Activated CD8-positive, alpha-beta T cell treated with anti-CD3 and anti-CD28 coated beads, Interleukin-2, amount 10 ng/mL, durations not matched to agents 7 days and 5 days (primary cell): Measurements from ENCODE around the gene RNF180. TPM values are rescaled to one million over a fixed set of nuclear protein-coding genes. Genes with fewer than 3 reads are reported as not detected.

Experiments used
- ATAC-seq: fragments of 150-1000 bp; cut with Tn5 transposase; one replicate; pipeline ENCODE4 v1.10.0; 2021; ENCODE audit warnings: moderate library complexity
- CTCF ChIA-PET: fragments of 350-600 bp; sonication (Branson Sonifier 250); formaldehyde crosslinking; loops from one replicate; lab custom pipeline; 2021; ENCODE audit warnings: antibody characterized with exemption; lab: Charles Lee
- POLR2A ChIA-PET: fragments of 350-600 bp; sonication (Branson Sonifier 250); formaldehyde crosslinking; loops from one replicate; lab custom pipeline; 2021; ENCODE audit warnings: antibody characterized with exemption; lab: Charles Lee
- DNase-seq: peaks from one replicate; pipeline ENCODE4 v3.0.0-alpha.2; 2020
- H3K27ac Mint-ChIP-seq: one replicate; pipeline ENCODE4 v1.8.0; 2021; ENCODE audit warnings: mild to moderate bottlenecking, mixed read lengths
- H3K27me3 Mint-ChIP-seq: one replicate; pipeline ENCODE4 v1.8.0; 2021; ENCODE audit warnings: low read depth, mixed read lengths
- H3K36me3 Mint-ChIP-seq: one replicate; pipeline ENCODE4 v1.8.0; 2021; ENCODE audit warnings: low read depth, mixed read lengths
- H3K4me1 Mint-ChIP-seq: one replicate; pipeline ENCODE4 v1.8.0; 2021; ENCODE audit warnings: low read depth, mixed read lengths
- H3K4me3 Mint-ChIP-seq: one replicate; pipeline ENCODE4 v1.8.0; 2021; ENCODE audit warnings: mild to moderate bottlenecking, mixed read lengths
- H3K9me3 Mint-ChIP-seq: one replicate; pipeline ENCODE4 v1.8.0; 2022; ENCODE audit warnings: mixed read lengths; ENCODE audit not compliant: insufficient read depth
- total RNA-seq, 2 experiments: library from RNA; stranded (reverse); gene quantifications; one replicate each; pipeline ENCODE4 v1.2.3, GENCODE V29; 2021

Gene RNF180, protein sequence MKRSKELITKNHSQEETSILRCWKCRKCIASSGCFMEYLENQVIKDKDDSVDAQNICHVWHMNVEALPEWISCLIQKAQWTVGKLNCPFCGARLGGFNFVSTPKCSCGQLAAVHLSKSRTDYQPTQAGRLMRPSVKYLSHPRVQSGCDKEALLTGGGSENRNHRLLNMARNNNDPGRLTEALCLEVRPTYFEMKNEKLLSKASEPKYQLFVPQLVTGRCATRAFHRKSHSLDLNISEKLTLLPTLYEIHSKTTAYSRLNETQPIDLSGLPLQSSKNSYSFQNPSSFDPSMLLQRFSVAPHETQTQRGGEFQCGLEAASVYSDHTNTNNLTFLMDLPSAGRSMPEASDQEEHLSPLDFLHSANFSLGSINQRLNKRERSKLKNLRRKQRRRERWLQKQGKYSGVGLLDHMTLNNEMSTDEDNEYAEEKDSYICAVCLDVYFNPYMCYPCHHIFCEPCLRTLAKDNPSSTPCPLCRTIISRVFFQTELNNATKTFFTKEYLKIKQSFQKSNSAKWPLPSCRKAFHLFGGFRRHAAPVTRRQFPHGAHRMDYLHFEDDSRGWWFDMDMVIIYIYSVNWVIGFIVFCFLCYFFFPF
- not detected for total RNA-seq

- H3K4me1 Mint-ChIP-seq: peaks cover 3% of the 10 kb centered on the region
- CTCF ChIA-PET: no interaction called here
- no peaks in the 10 kb centered on the region for H3K9me3 Mint-ChIP-seq
- peak within 1 kb of the TSS; percentile 0 for H3K4me3 Mint-ChIP-seq
- POLR2A ChIA-PET: no interaction called here
- ATAC-seq (peak; percentile 57), DNase-seq (no peak)
- no peaks in the 10 kb centered on the region for H3K36me3 Mint-ChIP-seq
- peaks cover 32% of the 10 kb centered on the region for H3K27me3 Mint-ChIP-seq
- no peak within 1 kb of the TSS for H3K27ac Mint-ChIP-seq
Observed at GRCh38 chr5:64165500-64166200, at the start of gene RNF180. Gene RNF180, plus strand, starts transcription at chr5:64165843. Its CDS starts 34,965 bp downstream, at chr5:64200808.

DNA sequence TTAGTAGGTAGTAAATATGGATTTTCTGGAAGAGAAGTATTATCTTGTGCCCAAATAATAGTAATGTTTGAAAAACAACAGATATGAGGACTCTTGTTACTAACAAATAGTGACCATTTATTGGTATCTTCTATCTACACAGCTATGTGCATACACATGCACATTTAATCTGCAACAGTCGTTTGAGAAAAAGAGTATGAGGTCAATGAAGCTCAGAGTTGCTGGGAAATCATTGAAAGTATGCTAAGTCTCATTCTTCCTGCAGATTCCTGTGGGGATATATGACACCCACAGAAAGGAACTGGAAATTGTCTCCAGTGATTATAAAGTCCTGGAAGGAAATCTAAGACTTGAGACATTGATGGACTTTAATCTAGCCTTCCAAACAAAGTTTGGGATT lies 40.1 kb upstream of the RNF180 start:
- Mint-ChIP-seq H3K36me3 (no peaks in the 10 kb centered on the region), H3K4me3 (no peak overlapping the region), H3K27me3 (no peaks in the 10 kb centered on the region), H3K9me3 (no peaks in the 10 kb centered on the region), H3K4me1 (no peaks in the 10 kb centered on the region), H3K27ac (no peak overlapping the region)
- CTCF ChIA-PET: no interaction called here
- DNase-seq (no peak), ATAC-seq (no peak)
- POLR2A ChIA-PET: no interaction called here

GRCh38 chr5:64126202-64126741 lies 39.4 kb upstream of the RNF180 start:
- CTCF ChIA-PET: no interaction called here
- Mint-ChIP-seq H3K27me3 (no peaks in the 10 kb centered on the region), H3K4me1 (no peaks in the 10 kb centered on the region), H3K9me3 (no peaks in the 10 kb centered on the region), H3K36me3 (no peaks in the 10 kb centered on the region), H3K27ac (no peak overlapping the region), H3K4me3 (no peak overlapping the region)
- DNase-seq: no peak
- ATAC-seq: no peak
- POLR2A ChIA-PET: no interaction called here

- H3K4me1 Mint-ChIP-seq: no peaks in the 10 kb centered on the region
- H3K4me3 Mint-ChIP-seq: no peak overlapping the region
- CTCF ChIA-PET: no interaction called here
- H3K36me3 Mint-ChIP-seq: no peaks in the 10 kb centered on the region
- H3K27ac Mint-ChIP-seq: no peak overlapping the region
- no peaks in the 10 kb centered on the region for H3K27me3 Mint-ChIP-seq
- POLR2A ChIA-PET: no interaction called here
- ATAC-seq (no peak), DNase-seq (no peak)
- H3K9me3 Mint-ChIP-seq: no peaks in the 10 kb centered on the region
Observed at GRCh38 chr5:64140018-64140417, 25.6 kb upstream of the RNF180 start.

DNA sequence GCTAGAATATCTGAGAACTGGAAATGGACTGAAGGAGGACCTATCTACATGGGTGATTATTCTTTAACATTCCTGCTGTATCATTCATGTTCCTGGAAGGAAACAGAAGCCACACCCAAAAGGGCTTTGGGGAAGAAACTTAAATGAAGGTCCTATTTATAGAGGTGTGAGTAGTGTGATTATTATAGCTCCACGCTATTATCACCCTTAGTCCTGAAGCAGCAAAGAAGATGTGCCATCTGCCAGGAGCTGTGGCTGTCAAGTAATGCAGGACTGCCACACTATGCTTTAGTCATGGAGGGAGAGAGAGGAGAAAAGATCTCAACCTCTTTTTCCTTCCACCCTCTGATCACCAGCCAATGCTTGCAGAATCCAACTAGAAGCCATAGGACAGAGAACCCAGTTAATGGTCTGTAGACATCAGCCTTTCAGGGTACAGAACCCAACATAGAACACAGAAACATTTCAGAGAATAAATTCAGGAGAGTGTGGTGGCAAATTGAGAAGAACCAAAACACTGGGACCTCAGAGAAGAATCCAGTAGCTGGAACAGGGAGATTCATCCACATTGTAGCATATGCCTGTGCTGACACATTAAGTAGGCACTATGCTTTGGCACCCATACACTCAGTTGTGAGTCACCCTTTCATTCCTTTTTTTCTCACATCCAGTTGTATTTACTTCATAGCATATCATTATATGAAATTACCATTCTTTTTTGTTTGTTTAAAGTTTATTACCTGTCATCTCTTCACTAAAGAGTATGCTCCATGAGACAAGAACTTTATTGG lies 21.0 kb upstream of the RNF180 start:
- CTCF ChIA-PET: no interaction called here
- no peak for ATAC-seq
- no peak for DNase-seq
- Mint-ChIP-seq H3K27ac (no peak overlapping the region), H3K4me1 (no peaks in the 10 kb centered on the region), H3K27me3 (no peaks in the 10 kb centered on the region), H3K9me3 (no peaks in the 10 kb centered on the region), H3K4me3 (no peak overlapping the region), H3K36me3 (no peaks in the 10 kb centered on the region)
- POLR2A ChIA-PET: no interaction called here

DNA sequence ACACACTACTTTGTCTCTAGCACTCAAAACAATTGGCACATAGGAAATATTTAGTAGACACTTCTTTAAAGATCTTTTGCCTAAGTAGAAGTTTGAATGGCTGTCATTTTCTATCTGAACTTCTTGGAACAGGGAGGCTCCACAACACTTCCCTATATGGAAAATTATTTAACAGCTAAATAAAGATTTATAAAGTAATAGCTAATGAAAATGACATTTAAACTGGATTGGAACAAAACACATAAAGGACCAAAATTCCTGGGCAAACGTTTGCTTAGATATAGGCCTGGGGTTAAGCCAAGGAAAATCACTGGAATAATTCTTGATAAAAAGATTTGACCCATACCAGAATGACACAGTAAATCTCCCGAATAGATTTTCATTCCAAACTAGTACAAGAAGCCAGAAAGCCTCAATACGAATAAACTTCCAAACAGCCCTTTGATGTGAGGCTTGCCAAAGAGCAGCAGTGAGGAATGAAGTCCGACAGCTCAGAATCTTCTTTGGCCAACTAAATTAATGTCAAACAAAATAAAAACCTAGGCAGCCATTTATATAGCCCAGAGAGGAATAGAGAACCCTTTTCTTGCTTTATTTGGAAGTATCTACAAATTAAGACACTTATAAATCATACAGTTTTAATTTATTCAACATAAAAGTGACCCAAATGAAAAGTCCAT lies 20.3 kb upstream of the RNF180 start:
- no peaks in the 10 kb centered on the region for H3K4me1 Mint-ChIP-seq
- ChIA-PET POLR2A (no interaction called here), CTCF (no interaction called here)
- H3K4me3 Mint-ChIP-seq: no peak overlapping the region
- DNase-seq: no peak
- no peaks in the 10 kb centered on the region for H3K36me3 Mint-ChIP-seq
- ATAC-seq: no peak
- no peaks in the 10 kb centered on the region for H3K9me3 Mint-ChIP-seq
- no peak overlapping the region for H3K27ac Mint-ChIP-seq
- no peaks in the 10 kb centered on the region for H3K27me3 Mint-ChIP-seq

GRCh38 chr5:64147379-64147778 lies 18.3 kb upstream of the RNF180 start:
- H3K4me3 Mint-ChIP-seq: no peak overlapping the region
- ChIA-PET CTCF (no interaction called here), POLR2A (no interaction called here)
- H3K9me3 Mint-ChIP-seq: no peaks in the 10 kb centered on the region
- no peaks in the 10 kb centered on the region for H3K27me3 Mint-ChIP-seq
- H3K27ac Mint-ChIP-seq: no peak overlapping the region
- ATAC-seq: no peak
- no peak for DNase-seq
- no peaks in the 10 kb centered on the region for H3K36me3 Mint-ChIP-seq
- no peaks in the 10 kb centered on the region for H3K4me1 Mint-ChIP-seq

GRCh38 chr5:64147849-64148441 lies 17.7 kb upstream of the RNF180 start:
- ChIA-PET CTCF (interaction anchor here (1.0 kb wide), 1 partner anchor 465 kb away, joined by 3 read pairs; no protein-coding TSS in a partner anchor), POLR2A (no interaction called here)
- Mint-ChIP-seq H3K36me3 (no peaks in the 10 kb centered on the region), H3K9me3 (no peaks in the 10 kb centered on the region), H3K4me3 (no peak overlapping the region), H3K27me3 (no peaks in the 10 kb centered on the region), H3K27ac (no peak overlapping the region), H3K4me1 (no peaks in the 10 kb centered on the region)
- no peak for ATAC-seq
- DNase-seq: no peak

GRCh38 chr5:64149268-64149667 lies 16.4 kb upstream of the RNF180 start:
- no peak overlapping the region for H3K27ac Mint-ChIP-seq
- H3K4me3 Mint-ChIP-seq: no peak overlapping the region
- H3K4me1 Mint-ChIP-seq: no peaks in the 10 kb centered on the region
- no peaks in the 10 kb centered on the region for H3K36me3 Mint-ChIP-seq
- CTCF ChIA-PET: no interaction called here
- POLR2A ChIA-PET: no interaction called here
- no peaks in the 10 kb centered on the region for H3K27me3 Mint-ChIP-seq
- H3K9me3 Mint-ChIP-seq: no peaks in the 10 kb centered on the region
- DNase-seq (no peak), ATAC-seq (no peak)

GRCh38 chr5:64149857-64150521 lies 15.7 kb upstream of the RNF180 start:
- no peaks in the 10 kb centered on the region for H3K36me3 Mint-ChIP-seq
- ATAC-seq (no peak), DNase-seq (no peak)
- CTCF ChIA-PET: no interaction called here
- POLR2A ChIA-PET: no interaction called here
- no peaks in the 10 kb centered on the region for H3K4me1 Mint-ChIP-seq
- no peak overlapping the region for H3K27ac Mint-ChIP-seq
- H3K9me3 Mint-ChIP-seq: no peaks in the 10 kb centered on the region
- no peak overlapping the region for H3K4me3 Mint-ChIP-seq
- no peaks in the 10 kb centered on the region for H3K27me3 Mint-ChIP-seq
